ENCODE results near the gene SIGLEC7.

The SIGLEC7 gene

DNA sequence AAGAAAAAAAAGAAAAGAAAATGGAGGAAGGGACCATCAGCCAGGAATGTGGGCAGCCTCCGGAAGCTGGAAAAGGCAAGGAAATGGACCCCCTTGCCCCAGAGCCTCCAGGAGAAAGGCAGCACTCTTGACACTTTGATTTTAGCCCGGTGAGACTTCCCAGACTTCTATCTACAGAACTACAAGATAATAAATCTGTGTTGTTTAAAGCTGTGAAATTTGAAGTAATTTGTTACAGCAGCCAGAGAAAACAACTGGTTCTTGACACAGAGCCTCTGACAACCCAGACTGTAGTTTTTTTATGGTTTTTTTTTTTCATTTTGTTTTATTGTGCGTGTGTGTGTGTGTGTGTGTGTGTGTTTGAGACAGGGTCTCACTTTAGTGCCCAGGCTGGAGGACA, 41.5 kb upstream of the SIGLEC7 start:
- Histone ChIP-seq H3K4me1 (ENCODE audit: control insufficient read depth in 2 of 2, insufficient read depth in 2 of 2, low read length in 2 of 2) (no peaks in the 10 kb centered on the region), H3K36me3 (ENCODE audit: control insufficient read depth in 2 of 2, insufficient read depth in 2 of 2, low read length in 2 of 2) (peaks cover 14 to 32% of the 10 kb centered on the region in 2 donors), H3K27ac (ENCODE audit: low read depth in 2 of 2, low read length in 2 of 2) (no peak overlapping the region), H3K4me3 (ENCODE audit: low read length in 2 of 2) (no peak overlapping the region), H3K9me3 (ENCODE audit: control insufficient read depth in 2 of 2, low read length in 2 of 2) (no peaks in the 10 kb centered on the region), H3K9ac (ENCODE audit: low read depth in 1 of 2, low read length in 2 of 2) (no peak overlapping the region), H3K27me3 (ENCODE audit: control insufficient read depth in 2 of 2, insufficient read depth in 2 of 2, low read length in 2 of 2) (no peaks in the 10 kb centered on the region)

GRCh38 chr19:51101171-51101865, 40.8 kb upstream of the SIGLEC7 start:
- Histone ChIP-seq H3K4me1 (ENCODE audit: control insufficient read depth in 2 of 2, insufficient read depth in 2 of 2, low read length in 2 of 2) (no peaks in the 10 kb centered on the region), H3K4me3 (ENCODE audit: low read length in 2 of 2) (no peak overlapping the region), H3K27me3 (ENCODE audit: control insufficient read depth in 2 of 2, insufficient read depth in 2 of 2, low read length in 2 of 2) (no peaks in the 10 kb centered on the region), H3K27ac (ENCODE audit: low read depth in 2 of 2, low read length in 2 of 2) (no peak overlapping the region), H3K36me3 (ENCODE audit: control insufficient read depth in 2 of 2, insufficient read depth in 2 of 2, low read length in 2 of 2) (peaks cover 14 to 32% of the 10 kb centered on the region in 2 donors), H3K9ac (ENCODE audit: low read depth in 1 of 2, low read length in 2 of 2) (no peak overlapping the region), H3K9me3 (ENCODE audit: control insufficient read depth in 2 of 2, low read length in 2 of 2) (no peaks in the 10 kb centered on the region)

- no peaks in the 10 kb centered on the region for H3K27me3 ChIP-seq (ENCODE audit: control insufficient read depth in 2 of 2, insufficient read depth in 2 of 2, low read length in 2 of 2)
- H3K9me3 ChIP-seq (ENCODE audit: control insufficient read depth in 2 of 2, low read length in 2 of 2) = no peaks in the 10 kb centered on the region
- H3K4me1 ChIP-seq (ENCODE audit: control insufficient read depth in 2 of 2, insufficient read depth in 2 of 2, low read length in 2 of 2) = peaks cover 7 to 9% of the 10 kb centered on the region in 2 donors
- no peak overlapping the region for H3K9ac ChIP-seq (ENCODE audit: low read depth in 1 of 2, low read length in 2 of 2)
- H3K4me3 ChIP-seq (ENCODE audit: low read length in 2 of 2) = no peak overlapping the region
- H3K36me3 ChIP-seq (ENCODE audit: control insufficient read depth in 2 of 2, insufficient read depth in 2 of 2, low read length in 2 of 2) = peaks cover 11 to 32% of the 10 kb centered on the region in 2 donors
- no peak overlapping the region for H3K27ac ChIP-seq (ENCODE audit: low read depth in 2 of 2, low read length in 2 of 2)
Measured at GRCh38 chr19:51102991-51103390, 39.1 kb upstream of the SIGLEC7 start.

DNA sequence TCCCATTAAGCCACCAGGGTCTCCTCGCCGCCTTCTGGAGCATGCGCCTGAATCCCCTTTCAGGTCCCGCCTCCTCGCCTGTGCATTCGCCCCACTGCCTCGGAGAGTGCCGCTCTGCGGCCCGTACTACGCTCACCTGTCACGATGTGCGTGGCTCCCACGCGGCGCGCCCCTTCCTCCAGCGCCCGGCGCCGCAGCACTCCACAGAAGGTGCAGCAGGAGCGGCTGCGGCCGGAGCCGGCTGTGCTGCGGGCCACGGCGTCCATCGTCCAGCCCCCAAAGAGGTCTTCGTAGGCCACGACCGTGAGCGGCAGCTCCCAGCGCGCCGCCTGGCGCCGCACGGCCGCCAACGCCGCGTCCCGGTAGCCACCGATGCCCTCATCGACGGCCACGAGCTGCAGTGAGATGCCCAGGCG, 38.2 kb upstream of the SIGLEC7 start:
- peaks cover 7 to 12% of the 10 kb centered on the region in 2 donors for H3K4me1 ChIP-seq (ENCODE audit: control insufficient read depth in 2 of 2, insufficient read depth in 2 of 2, low read length in 2 of 2)
- no peak overlapping the region for H3K9ac ChIP-seq (ENCODE audit: low read depth in 1 of 2, low read length in 2 of 2)
- no peaks in the 10 kb centered on the region for H3K27me3 ChIP-seq (ENCODE audit: control insufficient read depth in 2 of 2, insufficient read depth in 2 of 2, low read length in 2 of 2)
- no peak overlapping the region for H3K27ac ChIP-seq (ENCODE audit: low read depth in 2 of 2, low read length in 2 of 2)
- H3K36me3 ChIP-seq (ENCODE audit: control insufficient read depth in 2 of 2, insufficient read depth in 2 of 2, low read length in 2 of 2) = peaks cover 11 to 31% of the 10 kb centered on the region in 2 donors
- H3K4me3 ChIP-seq (ENCODE audit: low read length in 2 of 2) = no peak overlapping the region
- no peaks in the 10 kb centered on the region for H3K9me3 ChIP-seq (ENCODE audit: control insufficient read depth in 2 of 2, low read length in 2 of 2)

DNA sequence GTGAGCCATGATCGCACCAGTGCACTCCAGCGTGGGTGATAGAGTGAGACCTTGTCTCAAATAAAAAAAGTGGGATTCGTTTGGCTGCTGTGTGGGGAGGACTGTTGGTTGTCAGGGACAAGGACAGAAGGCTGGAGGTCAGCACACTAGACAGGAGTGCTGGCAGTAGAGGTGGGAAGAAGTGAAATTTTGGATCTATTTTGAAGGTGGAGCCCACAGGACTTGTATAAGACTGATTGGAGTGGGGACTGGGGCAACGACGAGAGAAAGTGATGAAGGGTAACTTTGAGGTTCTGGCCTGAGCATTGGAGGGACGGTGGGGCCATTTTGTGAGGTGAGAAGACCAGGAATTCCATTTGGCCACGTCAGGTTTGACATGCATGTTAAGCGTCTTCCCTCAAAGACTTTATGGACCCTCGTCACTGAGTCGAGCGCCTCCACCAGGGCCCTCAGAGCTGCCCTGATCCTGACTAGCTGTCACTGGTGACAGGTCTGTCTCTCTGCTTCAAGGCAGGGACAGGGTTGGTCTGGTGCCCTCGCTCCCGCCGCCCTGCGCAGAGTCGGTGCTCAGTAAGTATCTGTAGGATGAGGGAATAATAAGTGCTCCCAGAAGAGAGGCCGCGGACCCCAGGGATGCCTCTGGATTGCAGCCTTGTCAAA, 34.6 kb upstream of the SIGLEC7 start:
- H3K4me1 ChIP-seq (ENCODE audit: control insufficient read depth in 2 of 2, insufficient read depth in 2 of 2, low read length in 2 of 2) = peaks cover 7 to 13% of the 10 kb centered on the region in 2 donors
- no peaks in the 10 kb centered on the region for H3K9me3 ChIP-seq (ENCODE audit: control insufficient read depth in 2 of 2, low read length in 2 of 2)
- H3K9ac ChIP-seq (ENCODE audit: low read depth in 1 of 2, low read length in 2 of 2) = peak overlapping the region; percentile 57 to 72
- H3K27ac ChIP-seq (ENCODE audit: low read depth in 2 of 2, low read length in 2 of 2) = peak overlapping the region; percentile 44 to 57
- H3K4me3 ChIP-seq (ENCODE audit: low read length in 2 of 2) = peak overlapping the region; percentile 87 to 96
- H3K36me3 ChIP-seq (ENCODE audit: control insufficient read depth in 2 of 2, insufficient read depth in 2 of 2, low read length in 2 of 2) = peaks cover 6 to 8% of the 10 kb centered on the region in 2 donors
- H3K27me3 ChIP-seq (ENCODE audit: control insufficient read depth in 2 of 2, insufficient read depth in 2 of 2, low read length in 2 of 2) = peaks cover 2 to 5% of the 10 kb centered on the region in 2 donors

DNA sequence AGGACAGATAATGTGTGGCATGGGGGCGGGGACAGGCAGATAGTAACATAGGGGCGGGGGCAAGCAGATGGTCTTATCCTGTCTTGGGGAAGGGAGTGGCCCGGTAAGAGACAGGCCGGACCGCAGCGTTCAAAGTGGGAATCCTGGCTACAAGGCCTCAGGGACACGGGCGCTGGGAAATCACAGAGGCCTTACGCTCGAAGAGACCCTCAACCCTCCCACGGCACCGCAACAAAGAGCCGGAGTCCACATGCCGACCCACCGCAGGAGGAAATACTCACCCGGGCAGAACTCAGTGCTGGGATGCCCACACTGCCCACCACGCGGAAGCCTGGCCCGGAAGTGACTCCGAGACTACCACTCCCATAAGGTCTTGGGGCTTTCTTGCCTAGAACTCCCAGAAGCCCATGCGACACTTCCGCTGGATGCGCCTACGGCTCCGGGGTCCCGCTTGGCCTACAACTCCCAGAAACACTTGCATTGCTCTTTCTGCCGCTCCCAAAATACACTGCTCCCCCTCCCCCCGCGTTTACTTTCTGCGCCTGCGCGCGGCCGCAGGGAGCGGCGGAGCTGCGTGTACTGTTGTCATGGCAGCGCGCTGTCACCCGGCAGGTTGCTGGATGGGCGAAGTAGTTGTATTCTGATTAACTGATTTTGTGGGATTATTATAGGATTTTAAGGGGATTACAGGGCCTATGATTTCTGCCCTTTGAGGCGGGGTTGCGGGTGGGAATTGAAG, 33.9 kb upstream of the SIGLEC7 start, which contains the start of gene CTU1:
Gene CTU1 (minus strand): TSS at position 344 of the 739 bp plus-strand sequence. CDS start 3,840 bp downstream, outside the sequence.
- H3K27me3 ChIP-seq (ENCODE audit: control insufficient read depth in 2 of 2, insufficient read depth in 2 of 2, low read length in 2 of 2) = peaks cover 2 to 5% of the 10 kb centered on the region in 2 donors
- peak within 1 kb of the TSS; percentile 44 to 57 for H3K27ac ChIP-seq (ENCODE audit: low read depth in 2 of 2, low read length in 2 of 2)
- H3K4me1 ChIP-seq (ENCODE audit: control insufficient read depth in 2 of 2, insufficient read depth in 2 of 2, low read length in 2 of 2) = peaks cover 7 to 13% of the 10 kb centered on the region in 2 donors
- peak within 1 kb of the TSS; percentile 57 to 72 for H3K9ac ChIP-seq (ENCODE audit: low read depth in 1 of 2, low read length in 2 of 2)
- H3K9me3 ChIP-seq (ENCODE audit: control insufficient read depth in 2 of 2, low read length in 2 of 2) = no peaks in the 10 kb centered on the region
- peak within 1 kb of the TSS; percentile 87 to 96 for H3K4me3 ChIP-seq (ENCODE audit: low read length in 2 of 2)
- peaks cover 0 to 4% of the 10 kb centered on the region in 2 donors for H3K36me3 ChIP-seq (ENCODE audit: control insufficient read depth in 2 of 2, insufficient read depth in 2 of 2, low read length in 2 of 2)

DNA sequence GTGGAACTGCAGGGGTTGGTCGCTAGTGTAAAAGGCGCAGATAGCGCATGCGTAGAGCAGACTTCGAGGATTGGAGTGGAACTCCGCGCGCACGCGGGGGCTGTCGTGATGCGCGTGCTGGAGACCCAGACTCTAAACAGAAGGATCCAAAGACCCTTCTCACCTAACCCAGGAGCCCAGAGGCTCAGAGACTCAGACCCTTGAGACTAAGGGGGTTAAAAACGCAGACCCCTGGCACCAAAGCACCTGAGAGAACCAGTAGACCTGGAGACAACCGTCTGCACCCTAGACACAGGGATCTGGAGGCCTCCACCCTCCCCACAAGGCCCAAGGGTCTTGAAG, 33.3 kb upstream of the SIGLEC7 start:
- peak overlapping the region; percentile 87 to 96 for H3K4me3 ChIP-seq (ENCODE audit: low read length in 2 of 2)
- H3K36me3 ChIP-seq (ENCODE audit: control insufficient read depth in 2 of 2, insufficient read depth in 2 of 2, low read length in 2 of 2) = peaks cover 0 to 2% of the 10 kb centered on the region in 2 donors
- peak overlapping the region in 1 of 2 donors; percentile 38 for H3K27ac ChIP-seq (ENCODE audit: low read depth in 2 of 2, low read length in 2 of 2)
- no peaks in the 10 kb centered on the region for H3K9me3 ChIP-seq (ENCODE audit: control insufficient read depth in 2 of 2, low read length in 2 of 2)
- peaks cover 2 to 5% of the 10 kb centered on the region in 2 donors for H3K27me3 ChIP-seq (ENCODE audit: control insufficient read depth in 2 of 2, insufficient read depth in 2 of 2, low read length in 2 of 2)
- H3K9ac ChIP-seq (ENCODE audit: low read depth in 1 of 2, low read length in 2 of 2) = peak overlapping the region in 1 of 2 donors; percentile 38
- peaks cover 7 to 13% of the 10 kb centered on the region in 2 donors for H3K4me1 ChIP-seq (ENCODE audit: control insufficient read depth in 2 of 2, insufficient read depth in 2 of 2, low read length in 2 of 2)

DNA sequence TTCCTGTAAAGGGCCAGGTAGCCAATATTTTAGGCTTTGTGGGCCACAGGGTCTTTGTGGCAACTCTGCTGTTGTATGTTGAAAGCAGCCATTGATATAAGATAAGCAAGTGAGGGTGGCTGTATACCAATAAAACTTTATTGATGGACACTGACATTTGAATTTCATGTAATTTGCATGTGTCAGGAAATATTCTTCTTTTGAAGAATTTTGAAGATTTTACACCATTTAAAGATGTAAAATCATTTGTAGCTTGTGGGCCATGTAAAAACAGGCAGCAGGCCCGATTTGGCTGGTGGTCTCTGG, 31.5 kb upstream of the SIGLEC7 start:
- peaks cover 7 to 13% of the 10 kb centered on the region in 2 donors for H3K4me1 ChIP-seq (ENCODE audit: control insufficient read depth in 2 of 2, insufficient read depth in 2 of 2, low read length in 2 of 2)
- no peak overlapping the region for H3K9ac ChIP-seq (ENCODE audit: low read depth in 1 of 2, low read length in 2 of 2)
- no peaks in the 10 kb centered on the region for H3K9me3 ChIP-seq (ENCODE audit: control insufficient read depth in 2 of 2, low read length in 2 of 2)
- no peaks in the 10 kb centered on the region for H3K36me3 ChIP-seq (ENCODE audit: control insufficient read depth in 2 of 2, insufficient read depth in 2 of 2, low read length in 2 of 2)
- H3K27me3 ChIP-seq (ENCODE audit: control insufficient read depth in 2 of 2, insufficient read depth in 2 of 2, low read length in 2 of 2) = peaks cover 2 to 5% of the 10 kb centered on the region in 2 donors
- no peak overlapping the region for H3K27ac ChIP-seq (ENCODE audit: low read depth in 2 of 2, low read length in 2 of 2)
- H3K4me3 ChIP-seq (ENCODE audit: low read length in 2 of 2) = no peak overlapping the region

DNA sequence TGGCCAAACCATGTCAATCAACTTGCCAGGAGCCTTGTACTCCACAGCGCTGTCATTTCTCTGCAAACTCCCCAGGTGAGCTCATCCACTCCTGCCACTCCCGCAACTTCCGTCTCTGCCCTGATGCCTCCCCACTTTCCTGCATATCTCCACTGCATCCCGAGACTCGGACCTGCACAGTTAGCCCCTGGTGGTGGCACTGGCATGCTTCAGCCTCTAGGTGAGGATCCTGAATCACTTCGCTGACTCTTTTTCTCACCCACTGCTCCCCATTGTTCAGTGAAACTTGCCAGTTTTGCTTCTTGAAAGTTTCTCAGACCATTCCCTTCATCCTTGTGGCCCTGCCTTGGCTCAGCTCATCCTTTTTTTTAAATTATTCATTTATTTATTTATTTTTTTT, 30.5 kb upstream of the SIGLEC7 start:
- H3K27ac ChIP-seq (ENCODE audit: low read depth in 2 of 2, low read length in 2 of 2) = no peak overlapping the region
- no peaks in the 10 kb centered on the region for H3K9me3 ChIP-seq (ENCODE audit: control insufficient read depth in 2 of 2, low read length in 2 of 2)
- no peaks in the 10 kb centered on the region for H3K36me3 ChIP-seq (ENCODE audit: control insufficient read depth in 2 of 2, insufficient read depth in 2 of 2, low read length in 2 of 2)
- peaks cover 7 to 13% of the 10 kb centered on the region in 2 donors for H3K4me1 ChIP-seq (ENCODE audit: control insufficient read depth in 2 of 2, insufficient read depth in 2 of 2, low read length in 2 of 2)
- H3K27me3 ChIP-seq (ENCODE audit: control insufficient read depth in 2 of 2, insufficient read depth in 2 of 2, low read length in 2 of 2) = peaks cover 2 to 5% of the 10 kb centered on the region in 2 donors
- no peak overlapping the region for H3K9ac ChIP-seq (ENCODE audit: low read depth in 1 of 2, low read length in 2 of 2)
- no peak overlapping the region for H3K4me3 ChIP-seq (ENCODE audit: low read length in 2 of 2)

All from mucosa of rectum (tissue), 2 donors.